ENCODE measurements around the gene CHST11.
"Not testable (repeated sequence)": the region's sequence is repeated elsewhere in the genome, so short reads cannot be mapped to it uniquely, and the experiment has no call there.

The CHST11 gene

GRCh38 chr12:104570174-104570907, 113.6 kb downstream of the CHST11 start:
- peak; percentile 55 for ATAC-seq
- peaks cover 38% of the 10 kb centered on the region for H3K36me3 Mint-ChIP-seq
- H3K27me3 Mint-ChIP-seq: no peaks in the 10 kb centered on the region
- H3K9me3 Mint-ChIP-seq: peaks cover 3% of the 10 kb centered on the region
- peaks cover 74% of the 10 kb centered on the region for H3K4me1 Mint-ChIP-seq
- H3K4me3 Mint-ChIP-seq: peak overlapping the region; percentile 50
- peak overlapping the region; percentile 76 for H3K27ac Mint-ChIP-seq

GRCh38 chr12:104571328-104571727, 114.6 kb downstream of the CHST11 start:
- Mint-ChIP-seq H3K27ac (peak overlapping the region; percentile 76), H3K4me3 (peak overlapping the region; percentile 18), H3K4me1 (peaks cover 74% of the 10 kb centered on the region), H3K27me3 (no peaks in the 10 kb centered on the region), H3K36me3 (peaks cover 28% of the 10 kb centered on the region), H3K9me3 (peaks cover 3% of the 10 kb centered on the region)
- peak; percentile 83 for ATAC-seq

- peaks cover 65% of the 10 kb centered on the region for H3K4me1 Mint-ChIP-seq
- not testable (repeated sequence) for H3K9me3 Mint-ChIP-seq, ATAC-seq, H3K27ac Mint-ChIP-seq, H3K4me3 Mint-ChIP-seq, H3K27me3 Mint-ChIP-seq
- peaks cover 14% of the 10 kb centered on the region for H3K36me3 Mint-ChIP-seq
Measured at GRCh38 chr12:104574353-104574752, 117.6 kb downstream of the CHST11 start.

- not testable (repeated sequence) for H3K4me3 Mint-ChIP-seq, H3K9me3 Mint-ChIP-seq, H3K27me3 Mint-ChIP-seq, ATAC-seq
- Mint-ChIP-seq H3K4me1 (peaks cover 65% of the 10 kb centered on the region), H3K27ac (peak overlapping the region; percentile 49), H3K36me3 (peaks cover 14% of the 10 kb centered on the region)
Measured at GRCh38 chr12:104574758-104575157, 118.0 kb downstream of the CHST11 start.

GRCh38 chr12:104575442-104576186, 118.9 kb downstream of the CHST11 start:
- Mint-ChIP-seq H3K9me3 (no peaks in the 10 kb centered on the region), H3K36me3 (peaks cover 14% of the 10 kb centered on the region), H3K27ac (peak overlapping the region; percentile 49), H3K27me3 (no peaks in the 10 kb centered on the region), H3K4me3 (no peak overlapping the region), H3K4me1 (peaks cover 65% of the 10 kb centered on the region)
- no peak for ATAC-seq

GRCh38 chr12:104576187-104576778, 119.5 kb downstream of the CHST11 start:
- Mint-ChIP-seq H3K36me3 (peaks cover 14% of the 10 kb centered on the region), H3K9me3 (no peaks in the 10 kb centered on the region), H3K4me1 (peaks cover 65% of the 10 kb centered on the region), H3K27ac (peak overlapping the region; percentile 49), H3K27me3 (no peaks in the 10 kb centered on the region), H3K4me3 (no peak overlapping the region)
- ATAC-seq: no peak

GRCh38 chr12:104576980-104577580, 120.3 kb downstream of the CHST11 start:
- H3K4me1 Mint-ChIP-seq: peaks cover 68% of the 10 kb centered on the region
- H3K9me3 Mint-ChIP-seq: no peaks in the 10 kb centered on the region
- peaks cover 14% of the 10 kb centered on the region for H3K36me3 Mint-ChIP-seq
- ATAC-seq: no peak
- no peaks in the 10 kb centered on the region for H3K27me3 Mint-ChIP-seq
- peak overlapping the region; percentile 49 for H3K27ac Mint-ChIP-seq
- no peak overlapping the region for H3K4me3 Mint-ChIP-seq

- Mint-ChIP-seq H3K27ac (no peak overlapping the region), H3K27me3 (no peaks in the 10 kb centered on the region), H3K4me3 (no peak overlapping the region), H3K36me3 (peaks cover 10% of the 10 kb centered on the region), H3K9me3 (no peaks in the 10 kb centered on the region), H3K4me1 (peaks cover 69% of the 10 kb centered on the region)
- no peak for ATAC-seq
Measured at GRCh38 chr12:104577581-104577981, 120.8 kb downstream of the CHST11 start.

GRCh38 chr12:104578453-104578852, 121.7 kb downstream of the CHST11 start:
- Mint-ChIP-seq H3K9me3 (no peaks in the 10 kb centered on the region), H3K36me3 (peaks cover 6% of the 10 kb centered on the region), H3K27me3 (no peaks in the 10 kb centered on the region), H3K4me1 (peaks cover 74% of the 10 kb centered on the region), H3K4me3 (no peak overlapping the region), H3K27ac (peak overlapping the region; percentile 12)
- ATAC-seq: no peak

- no peak for ATAC-seq
- Mint-ChIP-seq H3K9me3 (no peaks in the 10 kb centered on the region), H3K27ac (peak overlapping the region; percentile 75), H3K4me1 (peaks cover 86% of the 10 kb centered on the region), H3K36me3 (no peaks in the 10 kb centered on the region), H3K4me3 (no peak overlapping the region), H3K27me3 (no peaks in the 10 kb centered on the region)
Measured at GRCh38 chr12:104579718-104580495, 123.2 kb downstream of the CHST11 start.

- H3K4me1 Mint-ChIP-seq: peaks cover 86% of the 10 kb centered on the region
Measured at GRCh38 chr12:104581005-104581570, 124.3 kb downstream of the CHST11 start.

GRCh38 chr12:104582739-104583138, 126.0 kb downstream of the CHST11 start:
- H3K9me3 Mint-ChIP-seq: no peaks in the 10 kb centered on the region
- H3K36me3 Mint-ChIP-seq: peaks cover 10% of the 10 kb centered on the region
- H3K4me3 Mint-ChIP-seq: peak overlapping the region; percentile 15
- H3K27ac Mint-ChIP-seq: peak overlapping the region; percentile 75
- peaks cover 92% of the 10 kb centered on the region for H3K4me1 Mint-ChIP-seq
- ATAC-seq: peak; percentile 97
- H3K27me3 Mint-ChIP-seq: no peaks in the 10 kb centered on the region

More at GRCh38 chr12:104581005-104581570, 124.3 kb downstream of the CHST11 start:
- no peaks in the 10 kb centered on the region for H3K27me3 Mint-ChIP-seq
- no peak overlapping the region for H3K4me3 Mint-ChIP-seq
- H3K27ac Mint-ChIP-seq: peak overlapping the region; percentile 75
- no peaks in the 10 kb centered on the region for H3K9me3 Mint-ChIP-seq
- ATAC-seq: no peak
- peaks cover 6% of the 10 kb centered on the region for H3K36me3 Mint-ChIP-seq

GRCh38 chr12:104583301-104583700, 126.6 kb downstream of the CHST11 start:
- peak overlapping the region; percentile 15 for H3K4me3 Mint-ChIP-seq
- H3K4me1 Mint-ChIP-seq: peaks cover 89% of the 10 kb centered on the region
- H3K27me3 Mint-ChIP-seq: no peaks in the 10 kb centered on the region
- H3K27ac Mint-ChIP-seq: peak overlapping the region; percentile 75
- peaks cover 10% of the 10 kb centered on the region for H3K36me3 Mint-ChIP-seq
- H3K9me3 Mint-ChIP-seq: no peaks in the 10 kb centered on the region
- ATAC-seq: peak; percentile 84

- no peak for ATAC-seq
- H3K4me1 Mint-ChIP-seq: peaks cover 86% of the 10 kb centered on the region
- peaks cover 18% of the 10 kb centered on the region for H3K36me3 Mint-ChIP-seq
- peak overlapping the region; percentile 85 for H3K27ac Mint-ChIP-seq
- no peak overlapping the region for H3K4me3 Mint-ChIP-seq
- H3K9me3 Mint-ChIP-seq: no peaks in the 10 kb centered on the region
- H3K27me3 Mint-ChIP-seq: no peaks in the 10 kb centered on the region
Measured at GRCh38 chr12:104585448-104586055, 128.8 kb downstream of the CHST11 start.
